H1 (cell line): ENCODE measurements around the gene TADA3. TPM values are rescaled to one million over a fixed set of nuclear protein-coding genes. Genes with fewer than 3 reads are reported as not detected.

ENCODE experiments used
- CTCF ChIA-PET: fragments of 300-600 bp; sonication (Branson Sonifier 250); formaldehyde crosslinking; loops from one replicate; lab custom pipeline; 2021; ENCODE audit not compliant: partially characterized antibody; lab: Charles Lee
- POLR2A ChIA-PET: fragments of 300-600 bp; sonication (Branson Sonifier 250); formaldehyde crosslinking; loops from one replicate; lab custom pipeline; 2021; ENCODE audit warnings: inconsistent platforms; ENCODE audit not compliant: partially characterized antibody; lab: Charles Lee
- DNase-seq, 2 experiments: peaks; one replicate each; pipeline versions ENCODE4 v3.0.0 to v3.0.0-alpha.2; 2010 to 2022; ENCODE audit warnings: low spot score in 2 of 2, low read depth in 1 of 2, mixed read lengths in 1 of 2
- FAIRE-seq: peaks from 2 replicates; lab custom pipeline; 2011; peaks lifted over from hg19 to GRCh38; lab: Jason Lieb, UNC
- H2AFZ ChIP-seq: 2 replicates; pipeline ENCODE4 v1.8.1; 2012; ENCODE audit warnings: low read length, inconsistent platforms
- H2AK5ac ChIP-seq: 2 replicates; pipeline ENCODE4 v1.6.1; 2013; ENCODE audit warnings: low read depth, low read length
- H2BK120ac ChIP-seq: replicated peaks from 2 replicates; pipeline ENCODE3; 2013; ENCODE audit warnings: low read depth, low read length, inconsistent platforms
- H2BK12ac ChIP-seq: 2 replicates; pipeline ENCODE4 v1.6.1; 2013; ENCODE audit warnings: low read depth, low read length
- H2BK15ac ChIP-seq: 2 replicates; pipeline ENCODE4 v1.6.1; 2013; ENCODE audit warnings: low read length
- H2BK20ac ChIP-seq: 2 replicates; pipeline ENCODE4 v1.6.1; 2013; ENCODE audit warnings: low read length
- H2BK5ac ChIP-seq: 2 replicates; pipeline ENCODE4 v1.6.1; 2013; ENCODE audit warnings: low read depth, low read length
- H3K14ac ChIP-seq: 2 replicates; pipeline ENCODE4 v1.6.1; 2013; ENCODE audit warnings: inconsistent platforms; ENCODE audit not compliant: insufficient read length
- H3K18ac ChIP-seq: 2 replicates; pipeline ENCODE4 v1.6.1; 2013; ENCODE audit warnings: low read length; ENCODE audit errors: extremely low read depth
- H3K23ac ChIP-seq: 2 replicates; pipeline ENCODE4 v1.6.1; 2013; ENCODE audit warnings: inconsistent platforms; ENCODE audit not compliant: insufficient read length
- H3K23me2 ChIP-seq: 2 replicates; pipeline ENCODE4 v1.6.1; 2013; ENCODE audit warnings: low read depth, low read length
- H3K27ac ChIP-seq: 2 replicates; pipeline ENCODE4 v1.6.1; 2011; ENCODE audit warnings: low read depth, low read length, inconsistent platforms
- H3K27me3 ChIP-seq, 4 experiments: replicated peaks in 1 of 4; 1 replicate in 1 of 4; 2 replicates in 3 of 4; pipeline versions ENCODE4 v1.6.1 to v1.8.1; 2011 to 2013; ENCODE audit warnings: low read length in 3 of 4, mild to moderate bottlenecking in 3 of 4, inconsistent platforms in 2 of 4, mixed read lengths in 2 of 4, moderate library complexity in 1 of 4; ENCODE audit not compliant: control insufficient read depth in 3 of 4, insufficient read depth in 3 of 4; ENCODE audit errors: extremely low read depth in 1 of 4
- H3K36me3 ChIP-seq, 4 experiments: 2 replicates each; pipeline versions ENCODE4 v1.6.1 to v1.8.1; 2011 to 2013; ENCODE audit warnings: mild to moderate bottlenecking in 4 of 4, low read length in 3 of 4, moderate library complexity in 2 of 4, control low read depth in 1 of 4, inconsistent platforms in 1 of 4; ENCODE audit not compliant: insufficient read depth in 4 of 4, control insufficient read depth in 2 of 4
- H3K4ac ChIP-seq: replicated peaks from 2 replicates; pipeline ENCODE3; 2013; ENCODE audit warnings: low read length, low read depth, mixed read lengths, inconsistent platforms; ENCODE audit not compliant: insufficient read length
- H3K4me1 ChIP-seq, 4 experiments: replicated peaks in 1 of 4; 1 replicate in 1 of 4; 2 replicates in 3 of 4; pipeline versions ENCODE4 v1.6.1 to v1.8.1; 2011 to 2013; ENCODE audit warnings: low read length in 3 of 4, inconsistent platforms in 2 of 4, mixed read lengths in 1 of 4; ENCODE audit not compliant: insufficient read depth in 4 of 4, control insufficient read depth in 3 of 4
- H3K4me2 ChIP-seq, 2 experiments: 2 replicates each; pipeline versions ENCODE4 v1.6.1 to v1.8.1; 2011 to 2013; ENCODE audit warnings: low read depth in 2 of 2, low read length in 2 of 2, control low read depth in 1 of 2, inconsistent platforms in 1 of 2, mild to moderate bottlenecking in 1 of 2; ENCODE audit not compliant: insufficient read depth in 1 of 2
- H3K4me3 ChIP-seq, 4 experiments: fragments of 200-600, 300-600 bp in 1 of 4; sonication (generic), shearing (Covaris generic), sonication (Bioruptor Twin) in 1 of 4; 2 replicates each; pipeline versions ENCODE4 v1.5.1 to v1.8.1; 2011 to 2016; ENCODE audit warnings: low read length in 4 of 4, low read depth in 3 of 4, control low read depth in 2 of 4, inconsistent platforms in 2 of 4, mild to moderate bottlenecking in 2 of 4, mixed read lengths in 1 of 4, moderate library complexity in 1 of 4; ENCODE audit not compliant: insufficient read depth in 2 of 4; ENCODE audit errors: extremely low read depth in 1 of 4
- H3K56ac ChIP-seq: replicated peaks from 2 replicates; pipeline ENCODE3; 2013; ENCODE audit warnings: low read depth, mild to moderate bottlenecking, mixed read lengths, low read length, inconsistent platforms; ENCODE audit not compliant: insufficient read length
- H3K79me1 ChIP-seq: 2 replicates; pipeline ENCODE4 v1.6.1; 2013; ENCODE audit warnings: low read depth, low read length, control low read depth
- H3K79me2 ChIP-seq, 2 experiments: 2 replicates each; pipeline versions ENCODE4 v1.6.1 to v1.8.1; 2012 to 2013; ENCODE audit warnings: low read length in 2 of 2, mild to moderate bottlenecking in 2 of 2, inconsistent platforms in 1 of 2; ENCODE audit not compliant: insufficient read depth in 2 of 2, control insufficient read depth in 1 of 2
- H3K9ac ChIP-seq, 4 experiments: replicated peaks in 1 of 4; 1 replicate in 1 of 4; 2 replicates in 3 of 4; pipeline versions ENCODE4 v1.6.1 to v1.8.1; 2011 to 2013; ENCODE audit warnings: low read depth in 3 of 4, low read length in 3 of 4, control low read depth in 2 of 4, mild to moderate bottlenecking in 2 of 4, moderate library complexity in 2 of 4, inconsistent platforms in 1 of 4; ENCODE audit errors: extremely low read depth in 1 of 4
- H3K9me3 ChIP-seq, 2 experiments: 2 replicates each; pipeline versions ENCODE4 v1.6.1 to v1.8.1; 2012 to 2013; ENCODE audit warnings: mild to moderate bottlenecking in 2 of 2, moderate library complexity in 2 of 2, control low read depth in 1 of 2, inconsistent platforms in 1 of 2, low read depth in 1 of 2, low read length in 1 of 2, mixed read lengths in 1 of 2; ENCODE audit not compliant: insufficient read depth in 2 of 2
- H4K20me1 ChIP-seq, 2 experiments: replicated peaks in 1 of 2; 2 replicates each; pipeline versions ENCODE3 to v1.8.1; 2011 to 2013; ENCODE audit warnings: inconsistent platforms in 2 of 2, low read length in 2 of 2, mild to moderate bottlenecking in 1 of 2; ENCODE audit not compliant: insufficient read depth in 2 of 2, control insufficient read depth in 1 of 2
- H4K5ac ChIP-seq: 2 replicates; pipeline ENCODE4 v1.6.1; 2013; ENCODE audit warnings: low read length, low read depth, mixed read lengths, inconsistent platforms; ENCODE audit not compliant: insufficient read length
- H4K8ac ChIP-seq: 2 replicates; pipeline ENCODE4 v1.8.0; 2013; ENCODE audit warnings: mild to moderate bottlenecking, moderate library complexity, low read length, inconsistent platforms; ENCODE audit not compliant: insufficient read depth; ENCODE audit errors: extremely low read depth
- H4K91ac ChIP-seq: replicated peaks from 2 replicates; pipeline ENCODE3; 2013; ENCODE audit warnings: low read length, mixed read lengths, inconsistent platforms; ENCODE audit not compliant: insufficient read length
- E2F6 ChIP-seq: IDR thresholded peaks from 2 replicates; pipeline ENCODE4 v1.6.1; 2012; ENCODE audit warnings: inconsistent platforms
- WGBS, 2 experiments: shearing (Covaris generic) in 1 of 2; methylation state at CpG; one replicate each; pipeline versions ENCODE4 v1.1.6 to v1.1.7; 2013 to 2015; ENCODE audit warnings: low lambda C conversion rate in 2 of 2, mixed read lengths in 2 of 2, inconsistent platforms in 1 of 2, low coverage in 1 of 2, missing lambda C conversion rate in 1 of 2; ENCODE audit not compliant: insufficient replicate concordance in 2 of 2, insufficient coverage in 1 of 2, insufficient read length in 1 of 2; ENCODE audit errors: extremely low coverage in 1 of 2, missing lambda C conversion rate in 1 of 2; 5-methylcytosine and 5-hydroxymethylcytosine counted together
- polyA plus RNA-seq, 7 experiments: library from polyadenylated mRNA; depleted of rRNA in 3 of 7; stranded (reverse) in 5 of 7; unstranded in 2 of 7; fragments of >200 nt in 5 of 7; fragments of 200-250 nt in 2 of 7; gene quantifications; 1 replicate in 5 of 7; 2 replicates in 1 of 7; 4 replicates in 1 of 7; pipeline versions ENCODE4 v1.2.1 to v1.2.3, GENCODE V29; 2011 to 2013; ENCODE audit warnings: missing spikeins in 2 of 7, mixed read lengths in 2 of 7
- total RNA-seq: library from RNA; stranded (reverse); fragmentation: NEBNext Ultra II Directional; extraction: Animal tissue kit (Norgen Biotek cat#: 25700); gene quantifications from 2 replicates; pipeline ENCODE4 v1.2.1, GENCODE V29; 2021

TADA3 gene
- total and polyA plus RNA-seq, 2 of the 8 experiments (the other 6 are each of a cell fraction or from before 2014, with no cell fraction given) = 43.4 to 50.3 TPM

- Histone ChIP-seq H3K9me3 (no peaks in the 10 kb centered on the region), H3K4me3 (no peak overlapping the region), H3K9ac (no peak overlapping the region), H3K23me2 (peaks cover 6% of the 10 kb centered on the region), H2BK120ac (no peak overlapping the region), H3K4me1 (peaks cover 0 to 9% (median 6%) of the 10 kb centered on the region in 4 experiments; a peak in 4 of 7 replicates), H4K91ac (no peak overlapping the region), H3K23ac (no peak overlapping the region), H3K27ac (no peak overlapping the region), H3K14ac (no peak overlapping the region), H3K56ac (no peak overlapping the region), H3K18ac (no peak overlapping the region), H2AFZ (no peak overlapping the region), H3K4me2 (no peak overlapping the region), H2BK20ac (no peak overlapping the region), H2BK5ac (no peak overlapping the region), H2BK15ac (no peak overlapping the region), H2BK12ac (no peak overlapping the region), H4K20me1 (peaks cover 0 to 6% of the 10 kb centered on the region in 2 experiments), H2AK5ac (no peak overlapping the region), H4K5ac (no peak overlapping the region), H3K79me1 (peaks cover 7% of the 10 kb centered on the region), H4K8ac (no peak overlapping the region), H3K27me3 (no peaks in the 10 kb centered on the region), H3K4ac (no peak overlapping the region), H3K36me3 (peaks cover 40 to 73% (median 66%) of the 10 kb centered on the region in 4 experiments), H3K79me2 (peaks cover 0 to 11% of the 10 kb centered on the region in 2 experiments; a peak in 2 of 4 replicates)
- no peak for DNase-seq
- CTCF ChIA-PET = interaction anchor here (0.7 to 1.2 kb wide), 2 partner anchors 15 to 39 kb away, joined by 3 read pairs; no protein-coding TSS in a partner anchor
- no peak for FAIRE-seq
- POLR2A ChIA-PET = interaction anchor here (5.4 kb wide), 1 partner anchor 17 kb away, joined by 60 read pairs; the partner anchor contains the start of gene BRPF1
- 85% methylated on average over 5 of the region's 8 CpGs; no CpG with 5 or more reads in 1 of the 2 experiments for WGBS, 2 experiments
- no peak for TF ChIP-seq E2F6
Measured at GRCh38 chr3:9747267-9747666, 45.0 kb downstream of the TADA3 start.
